ENCODE data around the gene CMC4.

GRCh38 chrX:155053656-155054055, 17.3 kb downstream of the CMC4 start:
- TF ChIP-seq REST (IDR thresholded peaks at IDR 0.05; ENCODE audit: insufficient read depth in 1 of 2, low read depth in 2 of 2, low read length in 2 of 2) (no peak), POLR2AphosphoS5 (IDR thresholded peaks at IDR 0.05; ENCODE audit: low read depth, low read length) (no peak), SIN3A (IDR thresholded peaks at IDR 0.05; ENCODE audit: borderline replicate concordance, insufficient read depth, low read length) (no peak), FOXP2 (optimal IDR thresholded peaks at IDR 0.05; ENCODE audit: borderline replicate concordance, extremely low read depth, extremely low read length, insufficient read depth) (no peak)

Data from PFSK-1 (cell line).